HCT116 (cell line): ENCODE results near the gene MUC6. TPM values are rescaled to one million over a fixed set of nuclear protein-coding genes. Genes with fewer than 3 reads are reported as not detected.

Source experiments
- ATAC-seq: fragments of 200-7000 bp; cut with Tn5 transposase; 2 replicates; pipeline ENCODE4 v1.9.1; 2020; ENCODE audit warnings: mild to moderate bottlenecking, moderate library complexity
- BruUV-seq: library from RNA; stranded (reverse); fragments of 400-500 nt; replicated peaks from 2 replicates; lab custom pipeline; 2021; lab: Mats Ljungman, UMichigan
- CTCF ChIA-PET: fragments of 300-600 bp; sonication (Branson Sonifier 250); formaldehyde crosslinking; loops from one replicate; lab custom pipeline; 2021; ENCODE audit warnings: antibody characterized with exemption; lab: Charles Lee
- POLR2A ChIA-PET: fragments of 300-600, 350-600 bp; sonication (Branson Sonifier 250); formaldehyde crosslinking; loops from one replicate; lab custom pipeline; 2021; ENCODE audit warnings: antibody characterized with exemption; lab: Charles Lee
- RAD21 ChIA-PET, 2 experiments: fragments of 300-600 bp; sonication (Branson Sonifier 250); formaldehyde crosslinking; loops; one replicate each; lab custom pipeline; 2023; ENCODE audit warnings: low total read pairs in 2 of 2; ENCODE audit not compliant: uncharacterized antibody in 2 of 2, unreplicated experiment in 2 of 2, low non-redundant PET in 1 of 2; lab: Charles Lee
- DNase-seq: peaks from one replicate; pipeline ENCODE4 v3.0.0-alpha.2; 2010; ENCODE audit warnings: low read depth, low spot score
- H2AFZ ChIP-seq: fragments of 200-600 bp; shearing (Covaris generic), sonication (generic); 2 replicates; pipeline ENCODE4 v1.6.1; 2017; ENCODE audit warnings: low read depth, mixed run types, mixed read lengths, antibody characterized with exemption, low read length; ENCODE audit not compliant: poor library complexity, severe bottlenecking
- H3K27ac ChIP-seq: 2 replicates; pipeline ENCODE4 v1.5.1; 2012; ENCODE audit warnings: low read depth, low read length
- H3K27me3 ChIP-seq: fragments of 200-600 bp; sonication (generic); 2 replicates; pipeline ENCODE4 v1.6.1; 2016; ENCODE audit warnings: mixed run types, low read length, mixed read lengths; ENCODE audit not compliant: insufficient read depth
- H3K36me3 ChIP-seq, 2 experiments: fragments of 200-500 bp in 1 of 2; fragments of 200-600 bp in 1 of 2; sonication (Bioruptor generic) in 1 of 2; sonication (generic) in 1 of 2; 2 replicates each; pipeline versions ENCODE4 v1.5.1 to v1.6.1; 2014 to 2016; ENCODE audit warnings: low read length in 2 of 2, inconsistent platforms in 1 of 2, mixed read lengths in 1 of 2, mixed run types in 1 of 2; ENCODE audit not compliant: insufficient read depth in 2 of 2, control insufficient read depth in 1 of 2
- H3K4me1 ChIP-seq, 2 experiments: fragments of 200-600 bp in 1 of 2; sonication (generic) in 1 of 2; 2 replicates each; pipeline versions ENCODE4 v1.5.1 to v1.6.1; 2012 to 2017; ENCODE audit warnings: low read length in 2 of 2, inconsistent platforms in 1 of 2, mild to moderate bottlenecking in 1 of 2, mixed read lengths in 1 of 2, mixed run types in 1 of 2, moderate library complexity in 1 of 2; ENCODE audit not compliant: insufficient read depth in 2 of 2, control insufficient read depth in 1 of 2
- H3K4me2 ChIP-seq: fragments of 200-600 bp; sonication (generic); 2 replicates; pipeline ENCODE4 v1.6.1; 2017; ENCODE audit warnings: mixed run types, low read length, mixed read lengths
- H3K4me3 ChIP-seq, 2 experiments: fragments of 200-600 bp in 1 of 2; sonication (generic) in 1 of 2; replicated peaks in 1 of 2; 2 replicates each; pipeline ENCODE4 v1.5.1; 2011 to 2016; ENCODE audit warnings: low read length in 2 of 2, control low read depth in 1 of 2, low read depth in 1 of 2, mild to moderate bottlenecking in 1 of 2, mixed read lengths in 1 of 2, mixed run types in 1 of 2
- H3K79me2 ChIP-seq: fragments of 200-600 bp; sonication (generic); 2 replicates; pipeline ENCODE4 v1.6.1; 2017; ENCODE audit warnings: mild to moderate bottlenecking, mixed run types, low read length, moderate library complexity, mixed read lengths; ENCODE audit not compliant: insufficient read depth
- H3K9ac ChIP-seq: fragments of 200-600 bp; sonication (generic); 2 replicates; pipeline ENCODE4 v1.6.1; 2016; ENCODE audit warnings: low read length, mixed read lengths
- H3K9me2 ChIP-seq: fragments of 200-600 bp; sonication (generic), shearing (Covaris generic); 2 replicates; pipeline ENCODE4 v1.6.1; 2017; ENCODE audit warnings: mixed run types, mild to moderate bottlenecking, moderate library complexity; ENCODE audit not compliant: insufficient read depth
- H3K9me3 ChIP-seq, 2 experiments: fragments of 200-500 bp in 1 of 2; fragments of 200-600 bp in 1 of 2; sonication (Bioruptor generic) in 1 of 2; sonication (generic) in 1 of 2; 2 replicates each; pipeline ENCODE4 v1.6.1; 2014 to 2017; ENCODE audit warnings: low read length in 2 of 2, mixed read lengths in 2 of 2, inconsistent platforms in 1 of 2, low read depth in 1 of 2, mild to moderate bottlenecking in 1 of 2, mixed run types in 1 of 2, moderate library complexity in 1 of 2; ENCODE audit not compliant: control insufficient read depth in 1 of 2, insufficient read depth in 1 of 2
- H4K20me1 ChIP-seq: fragments of 200-600 bp; sonication (generic), shearing (Covaris generic); 2 replicates; pipeline ENCODE4 v1.6.1; 2017; ENCODE audit warnings: mixed run types, mild to moderate bottlenecking, moderate library complexity; ENCODE audit not compliant: insufficient read depth
- CEBPB ChIP-seq: IDR thresholded peaks from 2 replicates; pipeline ENCODE4 v1.6.1; 2012; ENCODE audit warnings: low read depth
- FOSL1 ChIP-seq: IDR thresholded peaks from 2 replicates; pipeline ENCODE4 v1.6.1; 2012; ENCODE audit warnings: low read depth
- POLR2A ChIP-seq: IDR thresholded peaks from 2 replicates; pipeline ENCODE4 v1.7.0; 2011; ENCODE audit warnings: borderline replicate concordance; ENCODE audit not compliant: insufficient read depth, insufficient read length; ENCODE audit errors: extremely low read depth
- POLR2AphosphoS5 ChIP-seq: IDR thresholded peaks from 2 replicates; pipeline ENCODE4 v1.6.1; 2011; ENCODE audit warnings: mild to moderate bottlenecking, low read depth, low read length, moderate library complexity
- SIN3A ChIP-seq: IDR thresholded peaks from 2 replicates; pipeline ENCODE4 v1.6.1; 2012; ENCODE audit warnings: low read depth
- SP1 ChIP-seq: IDR thresholded peaks from 2 replicates; pipeline ENCODE4 v1.6.1; 2012; ENCODE audit warnings: low read depth
- SRF ChIP-seq: IDR thresholded peaks from 2 replicates; pipeline ENCODE4 v1.6.1; 2012; ENCODE audit warnings: low read depth
- TCF7L2 ChIP-seq: IDR thresholded peaks from 2 replicates; pipeline ENCODE4 v1.7.0; 2011; ENCODE audit warnings: borderline replicate concordance, inconsistent platforms; ENCODE audit not compliant: insufficient read depth, insufficient read length; ENCODE audit errors: extremely low read depth
- ZFX ChIP-seq: fragments of 450-650 bp; IDR thresholded peaks from 2 replicates; pipeline ENCODE4 v1.6.1; 2017
- intact Hi-C: fragments of 100-400 bp; cut with micrococcal nuclease; formaldehyde crosslinking; loops from 2 replicates; pipeline ENCODE4 v1.10.0; 2022
- total RNA-seq: library from RNA; stranded (reverse); gene quantifications from one replicate; pipeline ENCODE4 v1.2.1, GENCODE V29; 2021; ENCODE audit not compliant: unreplicated experiment
- TF ChIP-seq, protein P1 (sequence below): IDR thresholded peaks from 2 replicates; pipeline ENCODE4 v1.6.1; 2012
- TF ChIP-seq, protein P2 (sequence below), 3 experiments: fragments of 200-600 bp in 1 of 3; sonication (generic) in 1 of 3; IDR thresholded peaks in 2 of 3; conservative IDR thresholded peaks in 1 of 3; 2 replicates each; pipeline ENCODE4 v1.5.1; 2012 to 2017; ENCODE audit warnings: low read depth in 2 of 3, low read length in 2 of 3, antibody characterized with exemption in 1 of 3, borderline replicate concordance in 1 of 3, control low read depth in 1 of 3, mild to moderate bottlenecking in 1 of 3, mixed read lengths in 1 of 3, mixed run types in 1 of 3, moderate library complexity in 1 of 3; ENCODE audit not compliant: insufficient read depth in 1 of 3
- TF ChIP-seq, protein P3 (sequence below): IDR thresholded peaks from 2 replicates; pipeline ENCODE4 v1.6.1; 2012; ENCODE audit warnings: low read depth

MUC6 gene
- total RNA-seq, 1 experiment from 2014 or later, result 0.02 TPM

DNA sequence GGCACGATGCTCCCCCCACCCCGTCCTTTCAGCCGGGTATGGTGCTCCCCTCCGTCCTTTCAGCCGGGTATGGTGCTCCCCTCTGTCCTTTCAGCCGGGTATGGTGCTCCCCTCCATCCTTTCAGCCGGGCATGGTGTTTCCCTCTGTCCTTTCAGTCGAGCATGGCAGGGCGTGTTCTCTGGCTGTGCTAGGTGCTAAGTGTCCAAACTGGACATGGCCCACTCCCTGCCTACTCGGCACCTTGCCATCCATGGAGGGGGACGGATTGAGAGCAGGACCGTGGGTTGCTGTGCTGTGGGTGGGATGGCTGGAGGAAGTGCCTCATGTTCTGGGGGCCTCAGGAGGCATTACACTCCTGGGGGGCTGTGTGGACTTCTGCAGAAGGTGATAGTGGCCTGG is 45.5 kb downstream of the MUC6 start:
- no peak overlapping the region for H3K4me3 ChIP-seq
- no TSS peak for BruUV-seq

More for the DNA sequence above, 45.5 kb downstream of the MUC6 start:
- ATAC-seq, result no peak
- Histone ChIP-seq H4K20me1 (no peaks in the 10 kb centered on the region), H3K4me1 (peaks cover 0 to 8% of the 10 kb centered on the region in 2 experiments; a peak in 1 of 4 replicates), H3K9me2 (no peaks in the 10 kb centered on the region), H3K79me2 (no peaks in the 10 kb centered on the region; the same call in 1 of the 2 replicates), H3K9ac (no peak overlapping the region), H3K36me3 (peaks cover 11 to 14% of the 10 kb centered on the region in 2 experiments), H2AFZ (no peak overlapping the region), H3K27me3 (no peaks in the 10 kb centered on the region), H3K27ac (no peak overlapping the region), H3K9me3 (no peaks in the 10 kb centered on the region), H3K4me2 (no peak overlapping the region)
- DNase-seq, result no peak
- RAD21 ChIA-PET, result no interaction called here
- POLR2A ChIA-PET, result no interaction called here
- no peak for TF ChIP-seq TCF7L2
- no peak for TF ChIP-seq ZFX
- no peak for TF ChIP-seq CEBPB
- TF ChIP-seq SP1, result no peak
- TF ChIP-seq SRF, result no peak
- TF ChIP-seq, protein P1, sequence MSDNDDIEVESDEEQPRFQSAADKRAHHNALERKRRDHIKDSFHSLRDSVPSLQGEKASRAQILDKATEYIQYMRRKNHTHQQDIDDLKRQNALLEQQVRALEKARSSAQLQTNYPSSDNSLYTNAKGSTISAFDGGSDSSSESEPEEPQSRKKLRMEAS, result no peak
- TF ChIP-seq, protein P2, sequence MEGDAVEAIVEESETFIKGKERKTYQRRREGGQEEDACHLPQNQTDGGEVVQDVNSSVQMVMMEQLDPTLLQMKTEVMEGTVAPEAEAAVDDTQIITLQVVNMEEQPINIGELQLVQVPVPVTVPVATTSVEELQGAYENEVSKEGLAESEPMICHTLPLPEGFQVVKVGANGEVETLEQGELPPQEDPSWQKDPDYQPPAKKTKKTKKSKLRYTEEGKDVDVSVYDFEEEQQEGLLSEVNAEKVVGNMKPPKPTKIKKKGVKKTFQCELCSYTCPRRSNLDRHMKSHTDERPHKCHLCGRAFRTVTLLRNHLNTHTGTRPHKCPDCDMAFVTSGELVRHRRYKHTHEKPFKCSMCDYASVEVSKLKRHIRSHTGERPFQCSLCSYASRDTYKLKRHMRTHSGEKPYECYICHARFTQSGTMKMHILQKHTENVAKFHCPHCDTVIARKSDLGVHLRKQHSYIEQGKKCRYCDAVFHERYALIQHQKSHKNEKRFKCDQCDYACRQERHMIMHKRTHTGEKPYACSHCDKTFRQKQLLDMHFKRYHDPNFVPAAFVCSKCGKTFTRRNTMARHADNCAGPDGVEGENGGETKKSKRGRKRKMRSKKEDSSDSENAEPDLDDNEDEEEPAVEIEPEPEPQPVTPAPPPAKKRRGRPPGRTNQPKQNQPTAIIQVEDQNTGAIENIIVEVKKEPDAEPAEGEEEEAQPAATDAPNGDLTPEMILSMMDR (IDR thresholded peaks at IDR 0.05 in 2 of 3, conservative IDR thresholded peaks at IDR 0.05 in 1 of 3; ENCODE audit: borderline replicate concordance in 1 of 3, insufficient read depth in 1 of 3, low read depth in 2 of 3, low read length in 2 of 3), result no peak
- no peak for TF ChIP-seq POLR2AphosphoS5
- TF ChIP-seq, protein P3, sequence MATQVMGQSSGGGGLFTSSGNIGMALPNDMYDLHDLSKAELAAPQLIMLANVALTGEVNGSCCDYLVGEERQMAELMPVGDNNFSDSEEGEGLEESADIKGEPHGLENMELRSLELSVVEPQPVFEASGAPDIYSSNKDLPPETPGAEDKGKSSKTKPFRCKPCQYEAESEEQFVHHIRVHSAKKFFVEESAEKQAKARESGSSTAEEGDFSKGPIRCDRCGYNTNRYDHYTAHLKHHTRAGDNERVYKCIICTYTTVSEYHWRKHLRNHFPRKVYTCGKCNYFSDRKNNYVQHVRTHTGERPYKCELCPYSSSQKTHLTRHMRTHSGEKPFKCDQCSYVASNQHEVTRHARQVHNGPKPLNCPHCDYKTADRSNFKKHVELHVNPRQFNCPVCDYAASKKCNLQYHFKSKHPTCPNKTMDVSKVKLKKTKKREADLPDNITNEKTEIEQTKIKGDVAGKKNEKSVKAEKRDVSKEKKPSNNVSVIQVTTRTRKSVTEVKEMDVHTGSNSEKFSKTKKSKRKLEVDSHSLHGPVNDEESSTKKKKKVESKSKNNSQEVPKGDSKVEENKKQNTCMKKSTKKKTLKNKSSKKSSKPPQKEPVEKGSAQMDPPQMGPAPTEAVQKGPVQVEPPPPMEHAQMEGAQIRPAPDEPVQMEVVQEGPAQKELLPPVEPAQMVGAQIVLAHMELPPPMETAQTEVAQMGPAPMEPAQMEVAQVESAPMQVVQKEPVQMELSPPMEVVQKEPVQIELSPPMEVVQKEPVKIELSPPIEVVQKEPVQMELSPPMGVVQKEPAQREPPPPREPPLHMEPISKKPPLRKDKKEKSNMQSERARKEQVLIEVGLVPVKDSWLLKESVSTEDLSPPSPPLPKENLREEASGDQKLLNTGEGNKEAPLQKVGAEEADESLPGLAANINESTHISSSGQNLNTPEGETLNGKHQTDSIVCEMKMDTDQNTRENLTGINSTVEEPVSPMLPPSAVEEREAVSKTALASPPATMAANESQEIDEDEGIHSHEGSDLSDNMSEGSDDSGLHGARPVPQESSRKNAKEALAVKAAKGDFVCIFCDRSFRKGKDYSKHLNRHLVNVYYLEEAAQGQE, result no peak
- no peak for TF ChIP-seq SIN3A
- no peak for TF ChIP-seq FOSL1
- TF ChIP-seq POLR2A, result no peak
- CTCF ChIA-PET, result no interaction called here
- intact Hi-C loops, result no loop called here
